ENCODE measurements around the gene PDSS2. TPM values are rescaled to one million over a fixed set of nuclear protein-coding genes. Genes with fewer than 3 reads are reported as not detected.
"Not testable (repeated sequence)": the region's sequence is repeated elsewhere in the genome, so short reads cannot be mapped to it uniquely, and the experiment has no call there.

Gene PDSS2
- total and polyA plus RNA-seq, 8 donors, result 2.7 to 10.1 (median 6.2) TPM

GRCh38 chr6:107305391-107305790 is 154.0 kb downstream of the PDSS2 start:
- TF ChIP-seq CTCF (IDR thresholded peaks at IDR 0.05), result no peak
- H3K9me3 ChIP-seq, result no peaks in the 10 kb centered on the region
- H3K27me3 ChIP-seq, result no peaks in the 10 kb centered on the region
- 96 to 98% methylated on average over 2 of the region's 2 CpGs for WGBS, 2 donors
- H3K36me3 ChIP-seq, result no peaks in the 10 kb centered on the region
- ATAC-seq (no peak), DNase-seq (no peak), FAIRE-seq (no peak)
- H3K27ac ChIP-seq, result no peak overlapping the region
- intact Hi-C loops (cut with DNase I), result no loop called here
- H3K4me1 ChIP-seq, result no peaks in the 10 kb centered on the region
- no peak overlapping the region for H3K4me3 ChIP-seq

- FAIRE-seq, result no peak
- TF ChIP-seq CTCF (IDR thresholded peaks at IDR 0.05), result no peak
- intact Hi-C loops (cut with DNase I), result no loop called here
- Histone ChIP-seq H3K27ac (no peak overlapping the region), H3K4me3 (no peak overlapping the region), H3K27me3 (no peaks in the 10 kb centered on the region), H3K4me1 (no peaks in the 10 kb centered on the region), H3K36me3 (no peaks in the 10 kb centered on the region), H3K9me3 (no peaks in the 10 kb centered on the region)
- 92 to 95% methylated on average over 5 of the region's 5 CpGs for WGBS, 2 donors
- ATAC-seq, result no peak
- DNase-seq, result no peak
Observed at GRCh38 chr6:107304421-107305025, 154.8 kb downstream of the PDSS2 start.

- Histone ChIP-seq H3K4me1 (peaks cover 0 to 6% (median 0%) of the 10 kb centered on the region in 3 donors), H3K27me3 (no peaks in the 10 kb centered on the region), H3K9me3 (no peaks in the 10 kb centered on the region), H3K27ac (no peak overlapping the region), H3K4me3 (no peak overlapping the region), H3K36me3 (no peaks in the 10 kb centered on the region)
- intact Hi-C loops (cut with DNase I), result no loop called here
- WGBS, 2 donors, result 79 to 83% methylated on average over 4 of the region's 4 CpGs
- no peak for DNase-seq
- FAIRE-seq, result no peak
- TF ChIP-seq CTCF (IDR thresholded peaks at IDR 0.05), result no peak
- no peak for ATAC-seq
Observed at GRCh38 chr6:107293350-107293749, 166.0 kb downstream of the PDSS2 start.

- Histone ChIP-seq H3K4me1 (peaks cover 0 to 6% (median 0%) of the 10 kb centered on the region in 3 donors), H3K4me3 (no peak overlapping the region), H3K27me3 (no peaks in the 10 kb centered on the region), H3K9me3 (no peaks in the 10 kb centered on the region), H3K36me3 (no peaks in the 10 kb centered on the region), H3K27ac (no peak overlapping the region)
- TF ChIP-seq CTCF (IDR thresholded peaks at IDR 0.05), result no peak
- 72 to 77% methylated on average over 6 of the region's 6 CpGs for WGBS, 2 donors
- no peak for ATAC-seq
- intact Hi-C loops (cut with DNase I), result no loop called here
- no peak for DNase-seq
- no peak for FAIRE-seq
Observed at GRCh38 chr6:107292715-107293271, 166.6 kb downstream of the PDSS2 start.

GRCh38 chr6:107290491-107290890 is 168.9 kb downstream of the PDSS2 start:
- FAIRE-seq (no peak), DNase-seq (no peak), ATAC-seq (no peak)
- Histone ChIP-seq H3K36me3 (no peaks in the 10 kb centered on the region), H3K4me1 (peaks cover 0 to 6% (median 0%) of the 10 kb centered on the region in 3 donors), H3K9me3 (no peaks in the 10 kb centered on the region), H3K4me3 (no peak overlapping the region), H3K27me3 (no peaks in the 10 kb centered on the region), H3K27ac (no peak overlapping the region)
- intact Hi-C loops (cut with DNase I), result no loop called here
- 94% methylated on average over 3 of the region's 3 CpGs for WGBS, 2 donors
- TF ChIP-seq CTCF (IDR thresholded peaks at IDR 0.05), result no peak

GRCh38 chr6:107289258-107289657 is 170.1 kb downstream of the PDSS2 start:
- H3K27ac ChIP-seq; DNase-seq; ATAC-seq; H3K27me3 ChIP-seq; H3K36me3 ChIP-seq; H3K4me3 ChIP-seq; H3K4me1 ChIP-seq; H3K9me3 ChIP-seq; FAIRE-seq; intact Hi-C loops (cut with DNase I): not testable (repeated sequence)
- WGBS, 2 donors, result 96 to 97% methylated on average over 9 of the region's 9 CpGs

GRCh38 chr6:107285683-107286082 is 173.7 kb downstream of the PDSS2 start:
- DNase-seq; FAIRE-seq; H3K4me3 ChIP-seq; H3K36me3 ChIP-seq; H3K9me3 ChIP-seq; H3K27me3 ChIP-seq; ATAC-seq; intact Hi-C loops (cut with DNase I); H3K4me1 ChIP-seq; H3K27ac ChIP-seq: not testable (repeated sequence)
- whole genome bisulfite sequencing, 2 donors, result 96 to 98% methylated on average over 6 of the region's 6 CpGs
